ENCODE measurements around the gene RNF38.

The RNF38 gene

GRCh38 chr9:36402536-36402935 lies 2.5 kb upstream of the RNF38 start:
- no peak for DNase-seq

- no peak for DNase-seq
Observed at GRCh38 chr9:36401897-36402480, 1.9 kb upstream of the RNF38 start.

- DNase-seq: peak; percentile 82
Observed at GRCh38 chr9:36401164-36401740, 1.2 kb upstream of the RNF38 start.

GRCh38 chr9:36400332-36401163 lies 479 bp upstream of the RNF38 start:
- peak; percentile 94 for DNase-seq

GRCh38 chr9:36398745-36399144 lies 1.3 kb downstream of the RNF38 start:
- no peak for DNase-seq

- DNase-seq: no peak
Observed at GRCh38 chr9:36396985-36397384, 3.1 kb downstream of the RNF38 start.

GRCh38 chr9:36392489-36392888 lies 7.6 kb downstream of the RNF38 start:
- no peak for DNase-seq

- DNase-seq: no peak
Observed at GRCh38 chr9:36389590-36389989, 10.5 kb downstream of the RNF38 start.

GRCh38 chr9:36386396-36386965 lies 13.6 kb downstream of the RNF38 start:
- peak; percentile 23 for DNase-seq

- DNase-seq: peak; percentile 42
Observed at GRCh38 chr9:36382484-36382883, 17.6 kb downstream of the RNF38 start.

GRCh38 chr9:36364577-36364976 lies 35.5 kb downstream of the RNF38 start:
- DNase-seq: no peak

GRCh38 chr9:36363448-36363847 lies 36.6 kb downstream of the RNF38 start:
- DNase-seq: no peak

- DNase-seq: no peak
Observed at GRCh38 chr9:36358486-36358885, 41.6 kb downstream of the RNF38 start.

GRCh38 chr9:36357639-36358038 lies 42.4 kb downstream of the RNF38 start:
- DNase-seq: no peak

- peak; percentile 74 for DNase-seq
Observed at GRCh38 chr9:36346569-36346968, 53.5 kb downstream of the RNF38 start.

GRCh38 chr9:36345103-36345846 lies 54.8 kb downstream of the RNF38 start:
- no peak for DNase-seq

GRCh38 chr9:36341936-36342577 lies 58.0 kb downstream of the RNF38 start:
- DNase-seq: no peak

GRCh38 chr9:36337865-36338264 lies 62.2 kb downstream of the RNF38 start:
- DNase-seq: no peak

GRCh38 chr9:36337002-36337401 lies 63.1 kb downstream of the RNF38 start:
- no peak for DNase-seq

GRCh38 chr9:36336131-36336907 lies 63.8 kb downstream of the RNF38 start:
- no peak for DNase-seq

- no peak for DNase-seq
Observed at GRCh38 chr9:36332006-36332405, 68.1 kb downstream of the RNF38 start.
